Panc1 (cell line): ENCODE measurements around the gene SLC66A1. TPM values are rescaled to one million over a fixed set of nuclear protein-coding genes. Genes with fewer than 3 reads are reported as not detected.
"Not testable (repeated sequence)": the region's sequence is repeated elsewhere in the genome, so short reads cannot be mapped to it uniquely, and the experiment has no call there.

ENCODE experiments used
- ATAC-seq: fragments of 200-7000 bp; cut with Tn5 transposase; 2 replicates; pipeline ENCODE4 v1.9.1; 2020; ENCODE audit warnings: mild to moderate bottlenecking, moderate library complexity
- BruUV-seq: library from RNA; stranded (reverse); fragments of 400-500 nt; replicated peaks from 2 replicates; lab custom pipeline; 2021; lab: Mats Ljungman, UMichigan
- CTCF ChIA-PET: fragments of 300-600 bp; sonication (Branson Sonifier 250); formaldehyde crosslinking; loops from one replicate; lab custom pipeline; 2022; ENCODE audit warnings: antibody characterized with exemption; lab: Charles Lee
- POLR2A ChIA-PET: fragments of 300-600 bp; sonication (Branson Sonifier 250); formaldehyde crosslinking; loops from one replicate; lab custom pipeline; 2022; ENCODE audit warnings: antibody characterized with exemption; lab: Charles Lee
- DNase-seq: peaks from one replicate; pipeline ENCODE4 v3.0.0-alpha.2; 2010; ENCODE audit warnings: low read depth, low spot score
- H3K27ac ChIP-seq: 2 replicates; pipeline ENCODE4 v1.5.1; 2011; ENCODE audit warnings: mild to moderate bottlenecking, low read length, inconsistent platforms
- H3K27me3 ChIP-seq: fragments of 200-500 bp; sonication (Bioruptor generic); 2 replicates; pipeline ENCODE4 v1.6.0; 2014; ENCODE audit warnings: low read length, inconsistent platforms; ENCODE audit not compliant: control insufficient read depth, insufficient read depth
- H3K36me3 ChIP-seq: fragments of 200-500 bp; sonication (Bioruptor generic); 2 replicates; pipeline ENCODE4 v1.5.1; 2014; ENCODE audit warnings: inconsistent platforms, mild to moderate bottlenecking, low read length, moderate library complexity; ENCODE audit not compliant: control insufficient read depth, insufficient read depth
- H3K4me1 ChIP-seq: 2 replicates; pipeline ENCODE4 v1.5.1; 2011; ENCODE audit warnings: inconsistent platforms, mild to moderate bottlenecking, low read length, moderate library complexity; ENCODE audit not compliant: control insufficient read depth, insufficient read depth
- H3K4me3 ChIP-seq, 2 experiments: 2 replicates each; pipeline ENCODE4 v1.5.1; 2011 to 2012; ENCODE audit warnings: low read depth in 2 of 2, low read length in 2 of 2, mild to moderate bottlenecking in 2 of 2, inconsistent platforms in 1 of 2, moderate library complexity in 1 of 2
- H3K9me3 ChIP-seq: fragments of 200-500 bp; sonication (Bioruptor generic); 2 replicates; pipeline ENCODE4 v1.5.1; 2014; ENCODE audit warnings: low read depth, mild to moderate bottlenecking, inconsistent platforms, low read length, moderate library complexity; ENCODE audit not compliant: control insufficient read depth, insufficient read depth
- CTCF ChIP-seq: fragments of 450-650 bp; IDR thresholded peaks from 2 replicates; pipeline ENCODE4 v1.5.1; 2017; ENCODE audit warnings: mild to moderate bottlenecking
- POLR2AphosphoS5 ChIP-seq: IDR thresholded peaks from 2 replicates; pipeline ENCODE4 v1.6.1; 2012; ENCODE audit warnings: mild to moderate bottlenecking, low read depth, low read length, moderate library complexity
- REST ChIP-seq, 2 experiments: IDR thresholded peaks; 2 replicates each; pipeline ENCODE4 v1.6.1; 2011 to 2012; ENCODE audit warnings: low read depth in 2 of 2, control low read depth in 1 of 2, low read length in 1 of 2, mild to moderate bottlenecking in 1 of 2, moderate library complexity in 1 of 2; ENCODE audit not compliant: insufficient read depth in 1 of 2
- SIN3A ChIP-seq: IDR thresholded peaks from 2 replicates; pipeline ENCODE4 v1.6.1; 2012; ENCODE audit warnings: low read depth, mild to moderate bottlenecking, low read length, moderate library complexity, borderline replicate concordance; ENCODE audit not compliant: insufficient read depth
- TCF7L2 ChIP-seq: IDR thresholded peaks from 2 replicates; pipeline ENCODE4 v1.6.1; 2011; ENCODE audit warnings: mild to moderate bottlenecking, low read depth, low read length, inconsistent platforms
- in situ Hi-C: cut with HindIII; loops from 2 replicates; pipeline ENCODE4 v1.10.0; 2016; ENCODE audit warnings: low sequenced_read_pairs, low pct_unique_long_range_greater_than_20kb
- intact Hi-C: fragments of 100-400 bp; cut with micrococcal nuclease; formaldehyde crosslinking; loops from one replicate; pipeline ENCODE4 v1.10.0; 2022; ENCODE audit not compliant: unreplicated experiment
- total RNA-seq: library from RNA; stranded (reverse); gene quantifications from one replicate; pipeline ENCODE4 v1.2.1, GENCODE V29; 2021; ENCODE audit not compliant: unreplicated experiment

The SLC66A1 gene
- total RNA-seq, 1 experiment from 2014 or later = 42.0 TPM

GRCh38 chr1:19284881-19285280 lies 27.2 kb upstream of the SLC66A1 start:
- no peaks in the 10 kb centered on the region for H3K27me3 ChIP-seq
- DNase-seq = no peak
- intact Hi-C loops = no loop called here
- ChIA-PET CTCF (no interaction called here), POLR2A (no interaction called here)
- ATAC-seq = no peak
- no TSS peak for BruUV-seq
- H3K9me3 ChIP-seq = no peaks in the 10 kb centered on the region
- H3K4me1 ChIP-seq = peaks cover 5% of the 10 kb centered on the region; the same call in 1 of the 2 replicates
- no peak for TF ChIP-seq POLR2AphosphoS5
- TF ChIP-seq TCF7L2 = no peak
- no peak for TF ChIP-seq SIN3A
- TF ChIP-seq REST (IDR thresholded peaks at IDR 0.05; ENCODE audit: insufficient read depth in 1 of 2, low read depth in 2 of 2, low read length in 1 of 2) = no peak
- TF ChIP-seq CTCF = no peak
- in situ Hi-C loops = no loop called here
- H3K36me3 ChIP-seq = no peaks in the 10 kb centered on the region
- no peak overlapping the region for H3K4me3 ChIP-seq
- H3K27ac ChIP-seq = no peak overlapping the region

GRCh38 chr1:19285366-19285765 lies 26.8 kb upstream of the SLC66A1 start:
- BruUV-seq, in situ Hi-C loops, intact Hi-C loops, CTCF ChIA-PET, H3K4me3 ChIP-seq, POLR2A ChIA-PET, H3K9me3 ChIP-seq, H3K4me1 ChIP-seq, H3K36me3 ChIP-seq, DNase-seq, H3K27ac ChIP-seq, ATAC-seq, H3K27me3 ChIP-seq: not testable (repeated sequence)

- ATAC-seq, intact Hi-C loops, BruUV-seq, H3K4me3 ChIP-seq, in situ Hi-C loops, POLR2A ChIA-PET, H3K27ac ChIP-seq, H3K36me3 ChIP-seq, DNase-seq, H3K9me3 ChIP-seq, H3K4me1 ChIP-seq, CTCF ChIA-PET, H3K27me3 ChIP-seq: not testable (repeated sequence)
These were observed 26.3 kb upstream of the SLC66A1 start for GRCh38 chr1:19285807-19286206.
